Astrocyte of the spinal cord (primary cell): ENCODE measurements around the gene MBD3.

Experiments
- DNase-seq: peaks from one replicate; pipeline ENCODE4 v3.0.0; 2011; ENCODE audit warnings: low read depth, low spot score
- H3K4me3 ChIP-seq: 2 replicates; pipeline ENCODE4 v1.5.1; 2011; ENCODE audit warnings: low read depth, mild to moderate bottlenecking, low read length, moderate library complexity
- CTCF ChIP-seq: IDR thresholded peaks from 2 replicates; pipeline ENCODE4 v1.5.1; 2012; ENCODE audit warnings: low read depth, mild to moderate bottlenecking, low read length, inconsistent platforms
- in situ Hi-C: cut with HindIII; loops from 2 replicates; pipeline ENCODE4 v1.10.0; 2017; ENCODE audit warnings: low sequenced_read_pairs

The MBD3 gene

GRCh38 chr19:1567116-1567847 is 25.4 kb downstream of the MBD3 start:
- TF ChIP-seq CTCF: no peak
- DNase-seq: peak; percentile 8
- peak overlapping the region; percentile 62 for H3K4me3 ChIP-seq
- in situ Hi-C loops: no loop called here

- peak; percentile 88 for DNase-seq
- peak overlapping the region; percentile 62 for H3K4me3 ChIP-seq
- in situ Hi-C loops: no loop called here
- TF ChIP-seq CTCF: no peak
Measured at GRCh38 chr19:1566392-1567115, 26.1 kb downstream of the MBD3 start.

- DNase-seq: no peak
- TF ChIP-seq CTCF: no peak
- no peak overlapping the region for H3K4me3 ChIP-seq
- in situ Hi-C loops: no loop called here
Measured at GRCh38 chr19:1563251-1563650, 29.4 kb downstream of the MBD3 start.

DNA sequence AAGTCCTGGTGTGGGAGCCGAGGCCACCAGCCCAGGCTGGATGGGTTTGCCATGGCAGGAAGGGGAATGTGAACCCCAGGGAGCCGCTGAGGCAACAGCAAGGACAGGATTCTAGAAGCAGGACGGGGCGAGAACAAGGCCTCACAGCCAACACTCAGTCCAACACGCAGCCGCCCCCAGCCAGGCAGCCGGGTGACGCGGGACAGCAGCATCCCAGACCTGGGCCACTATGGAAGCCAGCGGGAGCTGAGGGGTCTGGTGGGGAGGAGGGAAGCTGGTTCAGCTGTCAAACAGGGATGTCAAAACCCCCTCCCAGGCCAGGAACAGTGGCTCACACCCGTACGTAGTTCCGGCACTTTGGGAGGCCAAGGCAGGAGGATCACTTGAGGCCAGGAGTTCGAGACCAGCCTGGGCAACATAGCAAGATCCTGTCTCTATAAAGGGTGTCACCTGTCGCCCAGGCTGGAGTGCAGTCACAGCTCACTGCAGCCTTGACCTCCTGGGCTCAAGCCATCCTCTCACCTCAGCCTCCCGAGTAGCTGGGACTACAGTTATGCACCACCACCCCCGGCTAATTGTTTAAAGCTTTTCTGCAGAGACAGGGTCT is 31.3 kb downstream of the MBD3 start:
- in situ Hi-C loops: no loop called here
- no peak overlapping the region for H3K4me3 ChIP-seq
- no peak for DNase-seq
- TF ChIP-seq CTCF: no peak

GRCh38 chr19:1560286-1560882 is 32.3 kb downstream of the MBD3 start:
- no peak for TF ChIP-seq CTCF
- no peak for DNase-seq
- H3K4me3 ChIP-seq: no peak overlapping the region
- in situ Hi-C loops: no loop called here

DNA sequence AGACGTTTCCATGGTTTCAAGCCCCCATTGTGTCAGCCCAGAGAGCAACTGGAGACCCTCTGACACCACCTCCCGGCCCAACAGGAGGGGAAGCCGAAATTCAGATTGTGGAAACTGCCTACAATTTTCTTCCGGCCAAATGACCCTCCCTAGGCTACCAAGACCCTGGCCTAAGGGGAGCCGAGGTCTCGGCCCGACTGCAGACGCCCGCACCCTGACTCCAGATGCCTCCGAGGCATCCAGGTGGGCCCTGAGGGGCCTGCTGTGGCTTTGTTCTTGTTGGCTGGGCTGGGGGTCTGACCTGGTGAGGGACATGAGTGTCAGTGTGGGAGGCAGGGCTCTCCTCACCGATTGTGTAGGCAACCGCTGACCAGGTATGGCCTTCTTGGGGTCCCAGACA is 34.1 kb downstream of the MBD3 start:
- no peak overlapping the region for H3K4me3 ChIP-seq
- in situ Hi-C loops: no loop called here
- no peak for TF ChIP-seq CTCF
- DNase-seq: no peak
